Epithelial cell of prostate (primary cell): ENCODE results near the gene SOX5.
"Not testable (repeated sequence)": the region's sequence is repeated elsewhere in the genome, so short reads cannot be mapped to it uniquely, and the experiment has no call there.

Experiments used
- DNase-seq: peaks from one replicate; pipeline ENCODE4 v3.0.0-alpha.2; 2011; ENCODE audit warnings: low read depth, low spot score
- H3K27ac ChIP-seq: fragments of 450-650 bp; 2 replicates; pipeline ENCODE4 v1.5.1; 2017; ENCODE audit warnings: mild to moderate bottlenecking

The SOX5 gene

GRCh38 chr12:23519444-23519843, 430.0 kb downstream of the SOX5 start:
- not testable (repeated sequence) for DNase-seq, H3K27ac ChIP-seq

GRCh38 chr12:23515785-23516184, 433.7 kb downstream of the SOX5 start:
- DNase-seq: not testable (repeated sequence)

DNA sequence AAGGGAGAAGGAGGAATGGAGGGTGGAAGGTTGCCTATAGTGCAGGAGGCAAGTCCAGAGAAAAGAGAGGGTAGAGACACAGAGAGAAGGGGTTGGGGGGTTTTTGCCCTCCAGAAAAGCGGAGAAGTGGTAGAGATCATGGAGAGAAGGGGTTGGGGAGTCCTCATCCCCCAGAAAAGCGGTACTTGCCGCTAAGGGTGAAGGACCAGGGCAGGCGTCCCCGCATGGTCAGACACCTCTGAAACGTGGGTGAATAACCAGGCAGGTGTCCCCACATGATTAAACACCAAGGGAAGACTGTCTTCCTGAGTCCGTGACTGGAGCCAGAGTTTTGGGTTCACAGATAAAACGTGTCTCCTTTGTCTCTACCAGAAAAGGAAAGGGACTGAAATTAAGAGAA, 439.0 kb downstream of the SOX5 start:
- H3K27ac ChIP-seq: no peak overlapping the region
- no peak for DNase-seq

More at GRCh38 chr12:23515785-23516184, 433.7 kb downstream of the SOX5 start:
- not testable (repeated sequence) for H3K27ac ChIP-seq

DNA sequence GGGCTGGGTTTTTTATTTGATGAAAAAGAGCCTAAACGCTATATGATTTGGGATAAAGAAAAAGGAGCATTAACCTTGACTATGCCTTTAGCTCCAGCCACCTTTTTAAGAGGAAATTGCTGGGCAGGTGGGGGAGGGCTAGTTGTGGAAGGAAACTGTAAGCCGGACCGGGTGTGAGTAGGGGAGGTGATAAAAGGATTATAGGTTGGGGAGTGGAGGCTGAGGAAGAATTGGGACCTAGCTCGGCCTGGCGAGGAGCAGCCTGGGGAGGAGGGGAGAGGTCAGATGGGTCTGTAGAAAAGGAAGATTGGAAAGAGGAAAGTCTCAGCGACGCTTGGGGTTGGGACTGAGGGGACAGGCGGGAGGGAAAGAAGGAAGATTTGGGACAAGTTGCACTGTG, 439.6 kb downstream of the SOX5 start:
- not testable (repeated sequence) for DNase-seq, H3K27ac ChIP-seq

- H3K27ac ChIP-seq, DNase-seq: not testable (repeated sequence)
Measured at GRCh38 chr12:23507785-23508184, 441.7 kb downstream of the SOX5 start.

DNA sequence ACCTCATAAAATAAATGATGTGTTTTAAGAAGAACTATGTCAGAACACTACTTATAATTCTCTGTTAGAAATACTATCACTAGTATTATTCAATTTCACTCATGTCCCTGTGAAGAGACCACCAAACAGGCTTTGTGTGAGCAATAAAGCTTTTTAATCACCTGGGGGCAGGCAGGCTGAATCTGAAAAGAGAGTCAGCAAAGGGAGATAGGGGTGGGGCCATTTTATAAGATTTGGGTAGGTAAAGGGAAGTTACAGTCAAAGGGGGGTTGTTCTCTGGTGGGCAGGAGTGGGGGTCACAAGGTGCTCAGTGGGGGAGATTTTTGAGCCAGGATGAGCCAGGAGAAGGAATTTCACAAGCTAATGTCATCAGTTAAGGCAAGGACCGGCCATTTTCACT, 443.7 kb downstream of the SOX5 start:
- not testable (repeated sequence) for DNase-seq, H3K27ac ChIP-seq

GRCh38 chr12:23504641-23505399, 444.6 kb downstream of the SOX5 start:
- H3K27ac ChIP-seq: no peak overlapping the region
- no peak for DNase-seq

GRCh38 chr12:23504043-23504442, 445.4 kb downstream of the SOX5 start:
- DNase-seq: no peak
- no peak overlapping the region for H3K27ac ChIP-seq

- no peak for DNase-seq
- H3K27ac ChIP-seq: no peak overlapping the region
Measured at GRCh38 chr12:23503544-23503943, 445.9 kb downstream of the SOX5 start.

- no peak for DNase-seq
- H3K27ac ChIP-seq: no peak overlapping the region
Measured at GRCh38 chr12:23502259-23502658, 447.2 kb downstream of the SOX5 start.

DNA sequence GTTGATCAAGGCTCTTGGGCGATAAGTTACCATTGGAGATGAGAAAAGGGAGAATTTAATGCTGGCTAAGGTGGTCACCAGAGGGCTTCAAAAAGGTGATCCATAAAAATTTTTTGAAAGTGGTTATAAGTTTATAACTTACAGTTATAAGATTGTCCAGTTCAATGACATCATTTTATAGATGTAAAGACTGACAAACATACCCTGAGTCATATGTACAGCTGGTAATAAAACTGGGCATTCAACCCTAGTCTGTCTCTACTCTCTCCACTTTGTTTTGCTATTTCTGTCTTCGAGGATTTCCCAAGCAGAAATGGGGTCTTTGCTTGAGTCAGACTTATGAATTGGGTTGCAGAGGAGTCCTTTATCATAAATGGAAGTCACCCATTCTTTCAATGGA, 454.0 kb downstream of the SOX5 start:
- DNase-seq: no peak
- no peak overlapping the region for H3K27ac ChIP-seq

DNA sequence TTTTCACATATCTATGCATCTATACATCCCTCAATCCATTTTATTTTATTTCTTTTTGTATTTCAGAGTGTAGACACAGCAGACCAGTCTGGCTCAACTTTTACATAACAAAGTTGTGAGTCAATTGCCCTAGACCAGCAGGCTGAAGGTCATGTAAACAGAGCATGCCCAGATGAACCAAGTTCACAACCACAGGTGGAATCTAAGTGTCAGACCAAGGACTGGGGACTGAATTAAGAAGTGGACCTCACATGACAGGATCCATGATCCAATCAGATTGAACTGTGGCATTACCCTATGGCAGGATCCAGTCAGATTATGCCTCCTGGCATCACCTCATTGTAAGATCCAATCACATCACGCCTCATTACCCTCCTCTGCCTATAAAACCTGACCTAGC, 455.8 kb downstream of the SOX5 start:
- no peak for DNase-seq
- H3K27ac ChIP-seq: no peak overlapping the region

GRCh38 chr12:23491029-23491428, 458.4 kb downstream of the SOX5 start:
- not testable (repeated sequence) for DNase-seq, H3K27ac ChIP-seq

DNA sequence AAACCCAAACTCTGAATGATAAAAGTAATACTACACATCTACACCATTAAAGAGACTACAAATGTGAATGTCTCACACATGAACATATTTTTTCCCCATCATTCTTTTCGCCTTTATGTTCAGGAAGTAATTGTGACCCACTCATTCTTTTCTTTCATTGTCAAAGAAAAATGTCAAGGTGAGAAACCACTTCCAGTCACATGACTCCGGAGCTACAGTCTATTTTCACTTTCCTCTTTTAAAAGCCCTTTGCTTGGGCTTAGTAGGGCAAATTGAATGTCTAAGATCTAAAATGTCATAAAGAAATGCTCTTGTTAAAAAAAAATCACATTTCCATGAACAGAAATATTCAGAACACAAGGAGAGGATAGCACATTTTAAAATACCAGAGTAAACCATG, 461.3 kb downstream of the SOX5 start:
- H3K27ac ChIP-seq: no peak overlapping the region
- no peak for DNase-seq

DNA sequence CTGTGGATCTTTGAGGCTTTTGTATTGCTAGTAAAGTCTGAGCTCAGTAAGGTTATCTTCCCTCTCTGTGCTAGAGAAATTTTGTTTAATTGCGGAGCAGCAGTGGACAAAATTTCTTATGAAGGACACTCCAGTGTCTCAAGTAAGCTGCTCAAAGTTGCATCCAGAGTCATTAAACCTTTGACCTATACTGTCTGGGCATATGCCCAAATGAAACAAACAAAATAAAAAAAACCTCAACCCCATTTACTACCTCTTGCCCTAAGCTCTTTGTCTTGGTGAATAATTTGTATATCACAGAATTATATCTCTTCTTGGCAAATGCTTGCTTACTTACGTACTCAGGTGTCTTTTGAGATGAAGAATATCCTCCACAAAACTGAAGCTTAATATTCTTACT, 465.2 kb downstream of the SOX5 start:
- DNase-seq: no peak
- no peak overlapping the region for H3K27ac ChIP-seq

- DNase-seq: no peak
- H3K27ac ChIP-seq: no peak overlapping the region
Measured at GRCh38 chr12:23482571-23482970, 466.9 kb downstream of the SOX5 start.
